Measurements from ENCODE around the gene GNA12. TPM values are rescaled to one million over a fixed set of nuclear protein-coding genes. Genes with fewer than 3 reads are reported as not detected.

GNA12 gene
- total RNA-seq, 1 donor from 2014 or later = 29.5 TPM

DNA sequence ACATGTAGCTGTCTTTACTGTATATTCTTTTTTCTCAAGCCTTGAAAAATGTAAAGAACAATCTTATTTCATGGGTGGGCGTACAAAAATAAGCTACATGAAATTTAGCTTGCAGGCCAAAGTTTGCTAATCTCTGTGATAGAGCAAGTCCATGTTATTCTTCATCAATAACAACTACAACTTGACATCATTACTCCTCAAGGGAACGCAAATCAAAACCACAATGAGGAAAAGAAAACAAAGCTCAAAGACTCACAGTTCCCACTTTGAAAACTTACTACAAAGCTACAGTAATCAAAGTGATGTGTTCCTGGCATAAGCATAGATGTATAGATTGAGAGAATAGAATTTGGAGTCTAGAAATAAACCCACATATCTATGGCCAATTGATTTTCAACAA is 62.5 kb downstream of the GNA12 start:
- Histone ChIP-seq H3K27ac (no peak overlapping the region), H3K4me1 (peaks cover 5% of the 10 kb centered on the region), H3K36me3 (no peaks in the 10 kb centered on the region), H3K27me3 (no peaks in the 10 kb centered on the region), H3K4me3 (no peak overlapping the region), H3K9me3 (no peaks in the 10 kb centered on the region)
- no peak for DNase-seq (ENCODE audit: extremely low spot score in 2 of 2)
- TF ChIP-seq POLR2AphosphoS5 (IDR thresholded peaks at IDR 0.05; ENCODE audit: insufficient read depth in 1 of 2, low read depth in 1 of 2) (no peak), POLR2A (IDR thresholded peaks at IDR 0.05) (no peak)
- TF ChIP-seq, protein P1, sequence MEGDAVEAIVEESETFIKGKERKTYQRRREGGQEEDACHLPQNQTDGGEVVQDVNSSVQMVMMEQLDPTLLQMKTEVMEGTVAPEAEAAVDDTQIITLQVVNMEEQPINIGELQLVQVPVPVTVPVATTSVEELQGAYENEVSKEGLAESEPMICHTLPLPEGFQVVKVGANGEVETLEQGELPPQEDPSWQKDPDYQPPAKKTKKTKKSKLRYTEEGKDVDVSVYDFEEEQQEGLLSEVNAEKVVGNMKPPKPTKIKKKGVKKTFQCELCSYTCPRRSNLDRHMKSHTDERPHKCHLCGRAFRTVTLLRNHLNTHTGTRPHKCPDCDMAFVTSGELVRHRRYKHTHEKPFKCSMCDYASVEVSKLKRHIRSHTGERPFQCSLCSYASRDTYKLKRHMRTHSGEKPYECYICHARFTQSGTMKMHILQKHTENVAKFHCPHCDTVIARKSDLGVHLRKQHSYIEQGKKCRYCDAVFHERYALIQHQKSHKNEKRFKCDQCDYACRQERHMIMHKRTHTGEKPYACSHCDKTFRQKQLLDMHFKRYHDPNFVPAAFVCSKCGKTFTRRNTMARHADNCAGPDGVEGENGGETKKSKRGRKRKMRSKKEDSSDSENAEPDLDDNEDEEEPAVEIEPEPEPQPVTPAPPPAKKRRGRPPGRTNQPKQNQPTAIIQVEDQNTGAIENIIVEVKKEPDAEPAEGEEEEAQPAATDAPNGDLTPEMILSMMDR (IDR thresholded peaks at IDR 0.05) = no peak
- intact Hi-C loops (cut with DNase I) = no loop called here

GRCh38 chr7:2779051-2779450 is 65.1 kb downstream of the GNA12 start:
- no peaks in the 10 kb centered on the region for H3K36me3 ChIP-seq
- no peaks in the 10 kb centered on the region for H3K9me3 ChIP-seq
- TF ChIP-seq POLR2AphosphoS5 (IDR thresholded peaks at IDR 0.05; ENCODE audit: insufficient read depth in 1 of 2, low read depth in 1 of 2) = no peak
- TF ChIP-seq, protein P1 (IDR thresholded peaks at IDR 0.05) = no peak
- TF ChIP-seq POLR2A (IDR thresholded peaks at IDR 0.05) = no peak
- no peak overlapping the region for H3K27ac ChIP-seq
- DNase-seq (ENCODE audit: extremely low spot score in 2 of 2) = no peak
- H3K27me3 ChIP-seq = no peaks in the 10 kb centered on the region
- intact Hi-C loops (cut with DNase I) = no loop called here
- no peaks in the 10 kb centered on the region for H3K4me1 ChIP-seq
- H3K4me3 ChIP-seq = no peak overlapping the region

DNA sequence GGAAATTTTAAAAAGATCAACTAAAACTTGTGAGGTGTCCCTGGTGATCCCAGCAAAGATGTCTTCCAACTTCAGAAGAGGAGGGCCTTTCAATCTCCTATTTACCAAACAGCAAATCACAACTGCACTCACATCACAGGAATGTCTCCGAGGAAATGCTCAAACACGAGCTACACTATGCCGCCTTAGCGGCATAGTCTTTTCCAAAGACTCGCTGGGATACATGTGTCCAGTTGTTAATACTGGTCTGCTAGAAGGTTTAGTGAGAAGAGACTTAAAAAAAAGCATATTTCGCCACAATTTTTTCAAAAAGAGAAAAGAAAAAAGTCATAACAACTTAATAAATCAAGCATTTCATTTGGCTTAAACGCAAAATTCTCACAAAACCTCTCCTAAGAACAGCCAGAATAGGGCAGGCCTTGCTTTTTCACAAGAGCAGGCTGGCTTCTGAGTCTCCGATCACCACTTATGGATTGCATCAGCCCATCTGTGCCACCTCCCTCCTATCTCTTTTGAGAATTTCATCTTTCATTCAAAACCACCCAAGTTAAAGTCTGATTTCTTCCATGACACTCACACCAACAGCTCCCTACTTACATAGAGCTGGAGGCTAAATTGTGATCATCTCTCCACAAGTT is 66.1 kb downstream of the GNA12 start:
- no peak for TF ChIP-seq POLR2AphosphoS5 (IDR thresholded peaks at IDR 0.05; ENCODE audit: insufficient read depth in 1 of 2, low read depth in 1 of 2)
- TF ChIP-seq, protein P1 (IDR thresholded peaks at IDR 0.05) = no peak
- TF ChIP-seq POLR2A (IDR thresholded peaks at IDR 0.05) = no peak
- Histone ChIP-seq H3K9me3 (no peaks in the 10 kb centered on the region), H3K4me1 (no peaks in the 10 kb centered on the region), H3K27ac (no peak overlapping the region), H3K4me3 (no peak overlapping the region), H3K27me3 (no peaks in the 10 kb centered on the region), H3K36me3 (no peaks in the 10 kb centered on the region)
- no peak for DNase-seq (ENCODE audit: extremely low spot score in 2 of 2)
- intact Hi-C loops (cut with DNase I) = no loop called here

DNA sequence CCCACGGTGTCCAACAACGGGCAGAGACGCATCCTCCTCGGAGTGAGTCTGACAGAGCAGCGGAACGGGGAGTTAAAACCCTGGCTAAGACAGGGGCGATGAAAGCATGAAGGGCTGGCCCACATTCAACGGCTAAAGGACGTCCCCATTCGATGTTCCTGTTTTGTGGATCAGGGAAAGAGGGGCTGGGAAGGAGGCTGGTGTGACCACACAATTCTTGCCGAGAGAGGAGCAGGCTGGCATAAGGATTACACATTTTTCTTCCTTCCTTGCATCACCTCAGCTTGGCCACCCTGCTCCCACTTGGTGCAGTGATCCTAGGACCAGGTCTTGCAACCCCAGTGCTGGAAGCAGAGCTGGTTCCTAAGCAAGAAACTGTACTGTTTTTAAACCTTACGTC is 67.7 kb downstream of the GNA12 start:
- no peaks in the 10 kb centered on the region for H3K9me3 ChIP-seq
- H3K4me1 ChIP-seq = no peaks in the 10 kb centered on the region
- no peaks in the 10 kb centered on the region for H3K27me3 ChIP-seq
- no peak for TF ChIP-seq POLR2AphosphoS5 (IDR thresholded peaks at IDR 0.05; ENCODE audit: insufficient read depth in 1 of 2, low read depth in 1 of 2)
- TF ChIP-seq POLR2A (IDR thresholded peaks at IDR 0.05) = no peak
- TF ChIP-seq, protein P1 (IDR thresholded peaks at IDR 0.05) = no peak
- no peak overlapping the region for H3K4me3 ChIP-seq
- no peak overlapping the region for H3K27ac ChIP-seq
- intact Hi-C loops (cut with DNase I) = no loop called here
- H3K36me3 ChIP-seq = no peaks in the 10 kb centered on the region
- DNase-seq (ENCODE audit: extremely low spot score in 2 of 2) = no peak

DNA sequence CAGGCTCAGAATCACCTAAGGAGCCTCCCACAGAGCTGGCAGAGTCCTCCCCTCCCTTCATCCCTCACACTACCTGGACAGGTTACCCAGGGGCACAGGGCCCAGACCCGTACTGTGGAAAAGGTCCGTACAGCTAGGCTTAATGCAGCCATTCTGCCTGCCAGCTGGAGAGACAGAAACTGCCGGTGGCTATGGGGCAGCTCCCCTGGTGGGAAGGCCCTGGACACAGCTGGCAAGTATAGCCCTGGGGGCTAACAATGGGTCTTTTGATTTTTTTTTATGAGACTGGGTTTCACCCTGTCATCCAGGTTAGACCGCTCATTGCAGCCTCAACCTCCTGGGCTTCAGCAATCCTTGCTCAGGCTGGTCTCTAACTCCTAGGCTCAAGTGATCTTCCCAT is 68.3 kb downstream of the GNA12 start:
- Histone ChIP-seq H3K4me3 (no peak overlapping the region), H3K36me3 (no peaks in the 10 kb centered on the region), H3K27me3 (no peaks in the 10 kb centered on the region), H3K27ac (no peak overlapping the region), H3K4me1 (no peaks in the 10 kb centered on the region), H3K9me3 (no peaks in the 10 kb centered on the region)
- intact Hi-C loops (cut with DNase I) = no loop called here
- peak in 1 of 2 donors; percentile 77 for DNase-seq (ENCODE audit: extremely low spot score in 2 of 2)
- TF ChIP-seq POLR2A (IDR thresholded peaks at IDR 0.05) = no peak
- no peak for TF ChIP-seq POLR2AphosphoS5 (IDR thresholded peaks at IDR 0.05; ENCODE audit: insufficient read depth in 1 of 2, low read depth in 1 of 2)
- TF ChIP-seq, protein P1 (IDR thresholded peaks at IDR 0.05) = no peak

Measured in vagina (tissue), 2 donors.